A549 treated with Hydrocortisone at 1 μM for 4 hours (cell line): Measurements from ENCODE around the gene PRKAR1A. TPM values are rescaled to one million over a fixed set of nuclear protein-coding genes. Genes with fewer than 3 reads are reported as not detected.

ENCODE experiments used
- total RNA-seq: library from RNA; stranded (reverse); fragments of 200-300 nt; extraction: Qiagen RNA extraction; gene quantifications from 5 replicates; pipeline ENCODE4 v1.2.3, GENCODE V29; 2022

Gene PRKAR1A
- 118 to 192 TPM (median 159 TPM) in 5 replicates for total RNA-seq

DNA sequence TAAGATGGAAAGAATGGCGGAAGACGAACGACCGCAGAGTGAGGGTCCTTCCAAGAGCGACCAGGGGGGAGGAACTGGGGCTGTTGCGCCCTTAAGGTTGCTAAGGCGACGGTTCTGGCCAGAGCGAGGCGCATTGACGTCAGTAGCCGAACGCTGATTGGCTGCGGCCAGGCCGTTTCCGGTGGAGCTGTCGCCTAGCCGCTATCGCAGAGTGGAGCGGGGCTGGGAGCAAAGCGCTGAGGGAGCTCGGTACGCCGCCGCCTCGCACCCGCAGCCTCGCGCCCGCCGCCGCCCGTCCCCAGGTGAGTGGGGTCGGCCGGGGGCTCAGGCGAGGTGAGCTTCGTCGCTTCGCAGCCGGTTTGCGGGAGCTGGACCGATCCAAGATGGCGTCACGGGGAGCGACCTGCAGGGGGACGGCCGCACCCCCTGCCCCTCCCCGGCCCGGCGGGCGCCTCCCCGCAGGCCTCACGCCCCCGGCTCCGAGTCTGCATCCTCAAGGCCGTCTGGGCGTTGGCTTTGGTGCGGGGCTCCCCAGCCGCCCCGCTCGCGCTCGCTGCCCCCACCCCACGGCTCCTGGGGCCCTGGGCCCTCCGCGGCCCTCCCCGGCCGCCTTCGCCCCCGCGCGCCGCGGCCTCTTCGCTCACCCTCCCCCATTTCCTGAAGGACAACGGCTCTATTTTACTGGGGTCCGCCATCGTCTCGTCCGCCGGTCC, at the start of gene PRKAR1A:
Gene PRKAR1A, plus strand, starts transcription at position 184 of the 713 bp plus-strand sequence. CDS start 2,970 bp downstream, outside the sequence.

Other genes starting within 250 kb of the PRKAR1A start
- 0.29 to 0.69 TPM (median 0.30 TPM) in 5 replicates for gene SLC16A6, start 221.3 kb upstream of the PRKAR1A start, total RNA-seq
- gene ARSG, start 220.9 kb upstream of the PRKAR1A start, total RNA-seq: 1.00 to 1.9 TPM (median 1.3 TPM) in 5 replicates
- 9.4 to 13.1 TPM (median 10.3 TPM) in 5 replicates for gene WIPI1, start 54.9 kb upstream of the PRKAR1A start, total RNA-seq
- 0.07 to 0.08 TPM in 2 of 5 replicates, not detected in the others for gene FAM20A, start 88.9 kb downstream of the PRKAR1A start, total RNA-seq